ENCODE data around the gene F2R.

DNA sequence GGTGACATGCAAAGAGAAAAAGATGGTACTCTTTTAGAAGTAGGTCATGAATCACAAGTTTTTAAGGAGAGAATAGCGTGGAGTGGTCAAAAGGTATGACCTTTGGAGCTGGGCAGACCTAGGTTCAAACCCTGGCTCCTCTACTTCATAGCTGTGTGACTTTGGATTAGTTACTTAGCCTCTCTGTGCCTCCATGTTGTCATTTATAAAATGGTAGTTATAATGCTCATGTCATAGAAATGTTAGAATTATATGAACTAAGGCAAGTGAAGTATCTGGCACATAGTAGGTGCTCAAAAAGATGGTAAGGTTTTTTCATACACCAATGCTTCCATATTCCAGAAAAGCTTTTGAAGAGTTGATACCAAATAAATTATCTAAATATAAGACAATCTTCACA lies 7.3 kb downstream of the F2R start:
- no peak for TF ChIP-seq POLR2A (IDR thresholded peaks at IDR 0.05; ENCODE audit: extremely low read depth, insufficient read length)
- TF ChIP-seq, protein P1, sequence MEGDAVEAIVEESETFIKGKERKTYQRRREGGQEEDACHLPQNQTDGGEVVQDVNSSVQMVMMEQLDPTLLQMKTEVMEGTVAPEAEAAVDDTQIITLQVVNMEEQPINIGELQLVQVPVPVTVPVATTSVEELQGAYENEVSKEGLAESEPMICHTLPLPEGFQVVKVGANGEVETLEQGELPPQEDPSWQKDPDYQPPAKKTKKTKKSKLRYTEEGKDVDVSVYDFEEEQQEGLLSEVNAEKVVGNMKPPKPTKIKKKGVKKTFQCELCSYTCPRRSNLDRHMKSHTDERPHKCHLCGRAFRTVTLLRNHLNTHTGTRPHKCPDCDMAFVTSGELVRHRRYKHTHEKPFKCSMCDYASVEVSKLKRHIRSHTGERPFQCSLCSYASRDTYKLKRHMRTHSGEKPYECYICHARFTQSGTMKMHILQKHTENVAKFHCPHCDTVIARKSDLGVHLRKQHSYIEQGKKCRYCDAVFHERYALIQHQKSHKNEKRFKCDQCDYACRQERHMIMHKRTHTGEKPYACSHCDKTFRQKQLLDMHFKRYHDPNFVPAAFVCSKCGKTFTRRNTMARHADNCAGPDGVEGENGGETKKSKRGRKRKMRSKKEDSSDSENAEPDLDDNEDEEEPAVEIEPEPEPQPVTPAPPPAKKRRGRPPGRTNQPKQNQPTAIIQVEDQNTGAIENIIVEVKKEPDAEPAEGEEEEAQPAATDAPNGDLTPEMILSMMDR (IDR thresholded peaks at IDR 0.05; ENCODE audit: low read depth, low read length) = no peak

All from NB4 (cell line).